HG02885 (cell line): ENCODE results near the gene PRMT3.
"Not testable (repeated sequence)": the region's sequence is repeated elsewhere in the genome, so short reads cannot be mapped to it uniquely, and the experiment has no call there.

ENCODE experiments used
- ATAC-seq: cut with Tn5 transposase; IDR thresholded peaks from one replicate; pipeline ENCODE4 v1.9.1; 2021; ENCODE audit warnings: mild to moderate bottlenecking; ENCODE audit not compliant: unreplicated experiment, poor library complexity

The PRMT3 gene

GRCh38 chr11:20497124-20497792 is 109.7 kb downstream of the PRMT3 start:
- ATAC-seq, result no peak

DNA sequence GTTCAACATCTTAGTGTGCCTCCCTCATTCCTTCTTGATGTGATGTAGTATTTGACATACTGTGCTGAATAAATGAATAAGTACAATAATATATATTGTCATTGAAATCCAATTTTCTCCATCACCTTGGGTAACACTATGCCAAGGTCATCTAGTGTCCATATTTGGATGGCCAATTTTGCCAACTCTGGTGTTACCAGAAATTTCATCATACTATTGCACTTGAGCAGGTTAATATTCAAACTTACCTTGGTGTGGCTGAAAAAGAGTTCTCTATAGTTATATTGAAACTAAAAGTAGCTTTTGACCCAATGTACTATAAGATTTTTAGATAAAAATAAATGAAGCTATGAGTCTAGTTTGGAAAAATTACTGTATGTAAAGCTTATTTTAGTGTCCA is 113.7 kb downstream of the PRMT3 start:
- ATAC-seq, result no peak

GRCh38 chr11:20501971-20502370 is 114.5 kb downstream of the PRMT3 start:
- ATAC-seq, result no peak

GRCh38 chr11:20511982-20512381 is 124.5 kb downstream of the PRMT3 start:
- no peak for ATAC-seq

DNA sequence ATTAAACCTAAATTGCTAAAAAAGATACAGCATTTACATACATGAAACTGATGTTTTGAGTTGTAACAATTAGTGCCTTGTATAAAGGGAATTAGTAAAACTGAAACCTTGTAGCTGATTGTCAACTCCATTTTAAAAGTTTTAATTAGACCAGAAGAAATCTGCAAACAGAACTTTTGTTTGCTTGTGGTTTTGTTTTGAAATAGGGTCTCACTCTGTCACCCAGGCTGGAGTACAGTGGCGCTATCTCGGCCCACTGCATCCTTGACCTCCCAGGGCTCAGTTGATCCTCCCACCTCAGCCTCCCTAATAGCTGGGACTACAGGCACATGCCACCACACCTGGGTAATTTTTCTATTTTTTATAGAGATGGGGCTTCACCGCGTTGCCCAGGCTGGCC is 125.4 kb downstream of the PRMT3 start:
- ATAC-seq, result no peak

GRCh38 chr11:20518323-20518834 is 130.9 kb downstream of the PRMT3 start:
- no peak for ATAC-seq

- ATAC-seq, result no peak
Measured at GRCh38 chr11:20522536-20522935, 135.0 kb downstream of the PRMT3 start.

GRCh38 chr11:20529757-20530156 is 142.2 kb downstream of the PRMT3 start:
- no peak for ATAC-seq

- peak; percentile 89 for ATAC-seq
Measured at GRCh38 chr11:20530942-20531703, 143.6 kb downstream of the PRMT3 start.

- no peak for ATAC-seq
Measured at GRCh38 chr11:20535271-20535881, 147.9 kb downstream of the PRMT3 start.

GRCh38 chr11:20536365-20536764 is 148.8 kb downstream of the PRMT3 start:
- ATAC-seq, result no peak

- no peak for ATAC-seq
Measured at GRCh38 chr11:20536784-20537183, 149.3 kb downstream of the PRMT3 start.

DNA sequence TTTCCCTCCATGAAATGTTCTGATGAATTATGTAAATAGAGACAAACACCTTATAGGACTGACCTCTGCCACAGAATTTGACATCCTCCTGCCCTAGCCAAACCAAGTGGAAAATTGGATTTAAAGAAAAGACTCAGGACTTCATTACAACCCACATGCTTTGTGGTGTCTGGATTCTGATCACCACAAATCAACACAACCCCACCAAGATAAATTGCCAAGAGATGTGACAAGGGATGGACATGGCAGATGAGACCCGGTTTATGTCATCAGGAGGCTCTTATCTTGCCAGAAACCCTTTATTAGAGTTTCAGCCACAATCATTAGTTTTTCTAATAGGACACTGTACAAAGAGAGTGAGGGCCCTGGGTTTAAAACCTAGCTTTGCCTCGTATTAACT is 154.0 kb downstream of the PRMT3 start:
- no peak for ATAC-seq

DNA sequence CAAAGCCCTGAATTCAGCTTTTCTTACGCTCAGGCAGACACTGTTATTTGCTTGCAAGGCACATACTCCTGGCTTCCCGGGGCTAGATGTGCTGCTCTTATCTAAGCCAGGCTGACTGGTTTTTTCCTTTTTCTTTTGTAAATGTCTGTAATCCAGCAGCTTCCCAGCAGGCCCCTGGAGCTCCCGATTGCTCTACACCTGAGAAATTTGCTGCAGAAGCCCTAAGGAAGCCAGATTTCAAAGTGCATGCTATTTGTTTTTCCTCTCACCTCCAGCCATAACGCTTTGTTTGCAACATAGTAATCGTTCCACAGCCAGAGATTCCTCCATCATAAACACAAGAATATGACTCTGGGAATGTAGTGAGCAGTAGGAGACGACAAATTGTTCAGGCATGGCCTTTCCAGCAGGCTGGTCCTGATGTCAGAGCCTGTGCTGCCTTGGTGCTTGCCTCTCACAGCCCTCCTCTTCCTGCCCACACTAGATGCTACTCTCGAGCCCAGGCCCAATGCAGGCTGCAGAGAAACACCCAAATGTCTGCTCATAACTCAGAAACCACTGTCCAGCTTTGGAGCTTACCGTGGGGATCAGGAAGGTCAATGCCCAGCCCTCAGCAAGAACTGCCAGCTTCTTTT is 157.2 kb downstream of the PRMT3 start:
- no peak for ATAC-seq

DNA sequence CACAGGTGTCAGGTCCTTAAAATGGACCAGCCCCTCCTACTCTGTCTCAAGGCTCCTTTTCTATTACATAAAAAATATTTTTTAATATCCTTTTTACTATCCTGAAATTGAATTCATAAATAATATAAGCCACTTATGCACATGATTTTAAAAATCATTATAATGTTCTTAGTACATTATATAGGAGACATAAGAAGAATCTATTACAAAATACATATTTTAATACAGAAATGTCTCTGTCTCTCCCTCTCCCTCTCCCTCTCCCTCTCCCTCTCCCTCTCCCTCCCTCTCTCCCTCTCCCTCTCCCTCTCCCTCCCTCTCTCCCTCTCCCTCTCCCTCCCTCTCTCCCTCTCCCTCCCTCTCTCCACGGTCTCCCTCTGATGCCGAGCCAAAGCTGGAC is 159.9 kb downstream of the PRMT3 start:
- ATAC-seq, result no peak

- ATAC-seq, result no peak
Measured at GRCh38 chr11:20551096-20551495, 163.6 kb downstream of the PRMT3 start.

DNA sequence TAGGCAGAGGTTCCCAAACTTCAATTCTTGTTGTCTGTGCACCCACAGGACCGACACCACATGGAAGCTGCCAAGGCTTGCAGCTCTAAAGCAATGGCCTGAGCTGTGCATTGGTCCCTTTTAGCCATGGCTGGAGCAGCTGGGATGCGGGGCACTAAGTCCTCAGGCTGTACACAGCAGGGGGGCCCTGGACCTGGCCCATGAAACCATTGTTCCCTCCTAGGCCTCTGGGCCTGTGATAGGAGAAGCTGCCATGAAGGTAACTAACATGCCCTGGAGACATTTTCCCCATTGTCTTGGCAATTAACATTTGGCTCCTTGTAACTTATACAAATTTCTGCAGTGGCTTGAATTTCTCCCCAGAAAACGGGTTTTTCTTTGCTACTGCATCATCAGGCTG is 168.3 kb downstream of the PRMT3 start:
- no peak for ATAC-seq

DNA sequence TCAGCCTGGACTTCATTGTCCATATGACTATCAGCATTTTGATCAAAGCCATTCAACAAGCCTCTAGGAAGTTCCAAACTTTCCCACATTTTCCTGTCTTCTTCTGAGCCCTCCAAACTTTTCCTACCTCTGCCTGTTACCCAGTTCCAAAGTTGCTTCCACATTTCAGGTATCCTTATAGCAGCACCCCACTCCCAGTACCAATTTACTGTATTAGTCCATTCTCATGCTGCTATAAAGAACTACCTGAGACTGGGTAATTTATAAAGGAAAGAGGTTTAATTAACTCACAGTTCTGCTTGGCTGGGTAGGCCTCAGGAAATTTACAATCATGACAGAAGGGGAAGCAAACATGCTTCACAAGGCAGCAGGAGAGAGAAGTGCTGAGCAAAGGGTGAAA is 168.9 kb downstream of the PRMT3 start:
- not testable (repeated sequence) for ATAC-seq

GRCh38 chr11:20558741-20559140 is 171.2 kb downstream of the PRMT3 start:
- no peak for ATAC-seq
